SK-N-SH treated with all-trans-retinoic acid at 6 μM for 48 hours (cell line): ENCODE results near the gene CENPM.

Source experiments
- ATAC-seq: fragments of 200-7000 bp; cut with Tn5 transposase; 3 replicates; pipeline ENCODE4 v1.9.1; 2020; ENCODE audit warnings: mild to moderate bottlenecking, moderate library complexity
- BACH2 ChIP-seq: fragments of 250-450 bp; sonication (Bioruptor Pico); IDR thresholded peaks from 2 replicates; pipeline ENCODE4 v1.9.0; 2021; ENCODE audit warnings: mild to moderate bottlenecking, borderline replicate concordance
- CSDC2 ChIP-seq: fragments of 250-450 bp; sonication (Bioruptor Pico); IDR thresholded peaks from 2 replicates; pipeline ENCODE4 v1.5.0; 2020; ENCODE audit warnings: mild to moderate bottlenecking, moderate library complexity
- ESRRG ChIP-seq: fragments of 250-450 bp; sonication (Bioruptor Pico); IDR thresholded peaks from 2 replicates; pipeline ENCODE4 v1.6.1; 2021; ENCODE audit warnings: mild to moderate bottlenecking
- GLIS3 ChIP-seq: fragments of 250-450 bp; sonication (Bioruptor Pico); IDR thresholded peaks from 2 replicates; pipeline ENCODE4 v1.5.0; 2020; ENCODE audit warnings: mild to moderate bottlenecking, moderate library complexity
- ISL1 ChIP-seq: fragments of 250-450 bp; sonication (Bioruptor Pico); IDR thresholded peaks from 2 replicates; pipeline ENCODE4 v2.1.2; 2022; ENCODE audit warnings: mild to moderate bottlenecking, moderate library complexity
- OSR1 ChIP-seq: fragments of 250-450 bp; sonication (Bioruptor Pico); IDR thresholded peaks from 2 replicates; pipeline ENCODE4 v1.8.0; 2022; ENCODE audit warnings: moderate library complexity, mild to moderate bottlenecking, inconsistent platforms
- PPARA ChIP-seq: fragments of 250-450 bp; sonication (Bioruptor Pico); IDR thresholded peaks from 2 replicates; pipeline ENCODE4 v1.5.0; 2020; ENCODE audit warnings: mild to moderate bottlenecking, borderline replicate concordance
- RARB ChIP-seq: fragments of 250-450 bp; sonication (Bioruptor Pico); IDR thresholded peaks from 2 replicates; pipeline ENCODE4 v1.8.0; 2021; ENCODE audit warnings: mild to moderate bottlenecking, moderate library complexity
- SNAI2 ChIP-seq: fragments of 250-450 bp; sonication (Bioruptor Pico); IDR thresholded peaks from 2 replicates; pipeline ENCODE4 v1.5.0; 2020; ENCODE audit warnings: mild to moderate bottlenecking, moderate library complexity
- TCF4 ChIP-seq: fragments of 250-450 bp; sonication (Bioruptor Pico); IDR thresholded peaks from 2 replicates; pipeline ENCODE4 v1.8.0; 2021; ENCODE audit warnings: mild to moderate bottlenecking, moderate library complexity, borderline replicate concordance
- TOX ChIP-seq: fragments of 250-450 bp; sonication (Bioruptor Pico); IDR thresholded peaks from 2 replicates; pipeline ENCODE4 v1.8.0; 2021; ENCODE audit warnings: mild to moderate bottlenecking, moderate library complexity, borderline replicate concordance
- ZC3H10 ChIP-seq: fragments of 250-450 bp; sonication (Bioruptor Pico); IDR thresholded peaks from 2 replicates; pipeline ENCODE4 v1.5.1; 2021; ENCODE audit warnings: mild to moderate bottlenecking, moderate library complexity
- ZFP3 ChIP-seq: fragments of 250-450 bp; sonication (Bioruptor Pico); IDR thresholded peaks from 2 replicates; pipeline ENCODE4 v1.5.0; 2020; ENCODE audit warnings: mild to moderate bottlenecking, moderate library complexity
- ZFP30 ChIP-seq: fragments of 450-650 bp; formaldehyde crosslinking; IDR thresholded peaks from 2 replicates; pipeline ENCODE4 v1.5.0; 2022; ENCODE audit warnings: mild to moderate bottlenecking, moderate library complexity
- ZNF565 ChIP-seq: fragments of 450-650 bp; formaldehyde crosslinking; conservative IDR thresholded peaks from 2 replicates; pipeline ENCODE4 v1.5.0; 2020; ENCODE audit warnings: low read depth, mild to moderate bottlenecking, moderate library complexity
- ZNF70 ChIP-seq: fragments of 450-650 bp; formaldehyde crosslinking; IDR thresholded peaks from 2 replicates; pipeline ENCODE4 v1.5.0; 2020; ENCODE audit warnings: mild to moderate bottlenecking, moderate library complexity
- ZNF8 ChIP-seq: fragments of 450-650 bp; formaldehyde crosslinking; IDR thresholded peaks from 2 replicates; pipeline ENCODE4 v1.5.0; 2020; ENCODE audit warnings: mild to moderate bottlenecking, moderate library complexity
- TF ChIP-seq, protein P1 (sequence below): fragments of 250-450 bp; sonication (Bioruptor Pico); IDR thresholded peaks from 2 replicates; pipeline ENCODE4 v1.5.1; 2020; ENCODE audit warnings: low read depth, mild to moderate bottlenecking, moderate library complexity
- TF ChIP-seq, protein P2 (sequence below): fragments of 250-450 bp; sonication (Bioruptor Pico); IDR thresholded peaks from 2 replicates; pipeline ENCODE4 v1.5.1; 2021; ENCODE audit warnings: mild to moderate bottlenecking, moderate library complexity
- TF ChIP-seq, protein P3 (sequence below): fragments of 250-450 bp; sonication (Bioruptor Pico); IDR thresholded peaks from 2 replicates; pipeline ENCODE4 v1.8.0; 2020; ENCODE audit warnings: mild to moderate bottlenecking, moderate library complexity, borderline replicate concordance
- TF ChIP-seq, protein P4 (sequence below): fragments of 250-450 bp; sonication (Bioruptor Pico); IDR thresholded peaks from 2 replicates; pipeline ENCODE4 v1.8.0; 2021; ENCODE audit warnings: low read depth, mild to moderate bottlenecking, moderate library complexity, borderline replicate concordance
- TF ChIP-seq, protein P5 (sequence below): fragments of 250-450 bp; sonication (Bioruptor Pico); IDR thresholded peaks from 2 replicates; pipeline ENCODE4 v1.5.0; 2020; ENCODE audit warnings: mild to moderate bottlenecking, moderate library complexity

Gene CENPM

DNA sequence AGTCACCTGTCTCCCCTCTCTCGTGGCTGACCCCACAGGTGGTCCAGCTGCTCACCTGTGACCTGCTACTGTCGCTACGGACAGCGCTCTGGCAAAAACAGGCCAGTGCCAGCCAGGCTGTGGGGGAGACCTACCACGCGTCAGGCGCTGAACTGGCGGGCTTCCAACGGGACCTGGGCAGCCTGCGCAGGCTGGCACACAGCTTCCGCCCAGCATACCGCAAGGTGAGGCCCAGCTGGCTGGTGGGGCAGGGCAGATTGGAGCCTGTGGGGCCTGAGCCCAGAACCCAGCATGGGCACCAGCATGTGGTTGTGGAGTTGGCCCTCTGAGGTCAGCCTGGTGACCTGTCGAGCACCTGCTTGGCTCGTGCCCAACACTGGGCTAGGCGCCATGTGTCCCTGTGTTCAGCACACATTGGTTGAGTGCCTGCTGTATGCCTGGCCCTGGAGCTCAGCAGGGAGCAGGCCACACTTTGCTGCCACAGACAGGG is 44.0 kb downstream of the CENPM start:
- TF ChIP-seq ZNF70 (CRISPR knock-in tag) (no peak), RARB (CRISPR knock-in tag) (no peak), BACH2 (no peak), CSDC2 (CRISPR knock-in tag) (no peak), ZNF565 (CRISPR knock-in tag) (no peak), TOX (CRISPR knock-in tag) (no peak), GLIS3 (CRISPR knock-in tag) (no peak)
- TF ChIP-seq, protein P1, sequence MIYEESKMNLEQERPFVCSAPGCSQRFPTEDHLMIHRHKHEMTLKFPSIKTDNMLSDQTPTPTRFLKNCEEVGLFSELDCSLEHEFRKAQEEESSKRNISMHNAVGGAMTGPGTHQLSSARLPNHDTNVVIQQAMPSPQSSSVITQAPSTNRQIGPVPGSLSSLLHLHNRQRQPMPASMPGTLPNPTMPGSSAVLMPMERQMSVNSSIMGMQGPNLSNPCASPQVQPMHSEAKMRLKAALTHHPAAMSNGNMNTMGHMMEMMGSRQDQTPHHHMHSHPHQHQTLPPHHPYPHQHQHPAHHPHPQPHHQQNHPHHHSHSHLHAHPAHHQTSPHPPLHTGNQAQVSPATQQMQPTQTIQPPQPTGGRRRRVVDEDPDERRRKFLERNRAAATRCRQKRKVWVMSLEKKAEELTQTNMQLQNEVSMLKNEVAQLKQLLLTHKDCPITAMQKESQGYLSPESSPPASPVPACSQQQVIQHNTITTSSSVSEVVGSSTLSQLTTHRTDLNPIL, result no peak
- no peak for ATAC-seq

DNA sequence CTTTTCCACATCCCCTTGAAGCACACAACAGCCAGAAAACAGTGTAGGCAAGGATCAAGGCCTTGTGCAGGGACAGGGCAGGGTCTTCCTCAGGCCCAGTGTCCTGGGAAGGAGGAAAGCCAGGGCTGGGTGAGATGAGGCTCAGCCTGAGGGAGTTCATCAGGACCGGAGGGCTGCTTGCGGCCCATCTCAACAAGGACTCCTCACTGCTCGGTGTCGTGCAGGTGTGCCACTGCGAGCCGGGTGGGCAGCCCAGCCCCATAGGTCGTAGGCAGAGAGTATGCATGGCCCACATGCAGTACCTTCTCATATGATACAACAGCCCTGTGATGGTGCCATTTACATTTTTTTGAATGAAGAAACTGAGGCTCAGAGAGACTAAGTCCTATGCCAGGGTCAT is 44.9 kb downstream of the CENPM start:
- TF ChIP-seq ZFP3 (CRISPR knock-in tag), result no peak
- TF ChIP-seq GLIS3 (CRISPR knock-in tag), result no peak
- TF ChIP-seq, protein P2, sequence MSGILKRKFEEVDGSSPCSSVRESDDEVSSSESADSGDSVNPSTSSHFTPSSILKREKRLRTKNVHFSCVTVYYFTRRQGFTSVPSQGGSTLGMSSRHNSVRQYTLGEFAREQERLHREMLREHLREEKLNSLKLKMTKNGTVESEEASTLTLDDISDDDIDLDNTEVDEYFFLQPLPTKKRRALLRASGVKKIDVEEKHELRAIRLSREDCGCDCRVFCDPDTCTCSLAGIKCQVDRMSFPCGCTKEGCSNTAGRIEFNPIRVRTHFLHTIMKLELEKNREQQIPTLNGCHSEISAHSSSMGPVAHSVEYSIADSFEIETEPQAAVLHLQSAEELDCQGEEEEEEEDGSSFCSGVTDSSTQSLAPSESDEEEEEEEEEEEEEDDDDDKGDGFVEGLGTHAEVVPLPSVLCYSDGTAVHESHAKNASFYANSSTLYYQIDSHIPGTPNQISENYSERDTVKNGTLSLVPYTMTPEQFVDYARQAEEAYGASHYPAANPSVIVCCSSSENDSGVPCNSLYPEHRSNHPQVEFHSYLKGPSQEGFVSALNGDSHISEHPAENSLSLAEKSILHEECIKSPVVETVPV (CRISPR knock-in tag), result no peak
- TF ChIP-seq, protein P3, sequence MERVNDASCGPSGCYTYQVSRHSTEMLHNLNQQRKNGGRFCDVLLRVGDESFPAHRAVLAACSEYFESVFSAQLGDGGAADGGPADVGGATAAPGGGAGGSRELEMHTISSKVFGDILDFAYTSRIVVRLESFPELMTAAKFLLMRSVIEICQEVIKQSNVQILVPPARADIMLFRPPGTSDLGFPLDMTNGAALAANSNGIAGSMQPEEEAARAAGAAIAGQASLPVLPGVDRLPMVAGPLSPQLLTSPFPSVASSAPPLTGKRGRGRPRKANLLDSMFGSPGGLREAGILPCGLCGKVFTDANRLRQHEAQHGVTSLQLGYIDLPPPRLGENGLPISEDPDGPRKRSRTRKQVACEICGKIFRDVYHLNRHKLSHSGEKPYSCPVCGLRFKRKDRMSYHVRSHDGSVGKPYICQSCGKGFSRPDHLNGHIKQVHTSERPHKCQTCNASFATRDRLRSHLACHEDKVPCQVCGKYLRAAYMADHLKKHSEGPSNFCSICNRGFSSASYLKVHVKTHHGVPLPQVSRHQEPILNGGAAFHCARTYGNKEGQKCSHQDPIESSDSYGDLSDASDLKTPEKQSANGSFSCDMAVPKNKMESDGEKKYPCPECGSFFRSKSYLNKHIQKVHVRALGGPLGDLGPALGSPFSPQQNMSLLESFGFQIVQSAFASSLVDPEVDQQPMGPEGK, result no peak
- no peak for TF ChIP-seq PPARA (CRISPR knock-in tag)
- TF ChIP-seq, protein P1, result no peak
- no peak for TF ChIP-seq ISL1
- no peak for TF ChIP-seq TCF4
- no peak for TF ChIP-seq TOX (CRISPR knock-in tag)
- no peak for TF ChIP-seq OSR1 (CRISPR knock-in tag)
- TF ChIP-seq ESRRG (CRISPR knock-in tag), result no peak
- TF ChIP-seq ZC3H10 (CRISPR knock-in tag), result no peak
- TF ChIP-seq ZNF8 (CRISPR knock-in tag), result no peak
- TF ChIP-seq, protein P4, sequence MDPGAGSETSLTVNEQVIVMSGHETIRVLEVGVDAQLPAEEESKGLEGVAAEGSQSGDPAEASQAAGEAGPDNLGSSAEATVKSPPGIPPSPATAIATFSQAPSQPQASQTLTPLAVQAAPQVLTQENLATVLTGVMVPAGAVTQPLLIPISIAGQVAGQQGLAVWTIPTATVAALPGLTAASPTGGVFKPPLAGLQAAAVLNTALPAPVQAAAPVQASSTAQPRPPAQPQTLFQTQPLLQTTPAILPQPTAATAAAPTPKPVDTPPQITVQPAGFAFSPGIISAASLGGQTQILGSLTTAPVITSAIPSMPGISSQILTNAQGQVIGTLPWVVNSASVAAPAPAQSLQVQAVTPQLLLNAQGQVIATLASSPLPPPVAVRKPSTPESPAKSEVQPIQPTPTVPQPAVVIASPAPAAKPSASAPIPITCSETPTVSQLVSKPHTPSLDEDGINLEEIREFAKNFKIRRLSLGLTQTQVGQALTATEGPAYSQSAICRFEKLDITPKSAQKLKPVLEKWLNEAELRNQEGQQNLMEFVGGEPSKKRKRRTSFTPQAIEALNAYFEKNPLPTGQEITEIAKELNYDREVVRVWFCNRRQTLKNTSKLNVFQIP (CRISPR knock-in tag), result no peak
- TF ChIP-seq CSDC2 (CRISPR knock-in tag), result no peak
- TF ChIP-seq, protein P5, sequence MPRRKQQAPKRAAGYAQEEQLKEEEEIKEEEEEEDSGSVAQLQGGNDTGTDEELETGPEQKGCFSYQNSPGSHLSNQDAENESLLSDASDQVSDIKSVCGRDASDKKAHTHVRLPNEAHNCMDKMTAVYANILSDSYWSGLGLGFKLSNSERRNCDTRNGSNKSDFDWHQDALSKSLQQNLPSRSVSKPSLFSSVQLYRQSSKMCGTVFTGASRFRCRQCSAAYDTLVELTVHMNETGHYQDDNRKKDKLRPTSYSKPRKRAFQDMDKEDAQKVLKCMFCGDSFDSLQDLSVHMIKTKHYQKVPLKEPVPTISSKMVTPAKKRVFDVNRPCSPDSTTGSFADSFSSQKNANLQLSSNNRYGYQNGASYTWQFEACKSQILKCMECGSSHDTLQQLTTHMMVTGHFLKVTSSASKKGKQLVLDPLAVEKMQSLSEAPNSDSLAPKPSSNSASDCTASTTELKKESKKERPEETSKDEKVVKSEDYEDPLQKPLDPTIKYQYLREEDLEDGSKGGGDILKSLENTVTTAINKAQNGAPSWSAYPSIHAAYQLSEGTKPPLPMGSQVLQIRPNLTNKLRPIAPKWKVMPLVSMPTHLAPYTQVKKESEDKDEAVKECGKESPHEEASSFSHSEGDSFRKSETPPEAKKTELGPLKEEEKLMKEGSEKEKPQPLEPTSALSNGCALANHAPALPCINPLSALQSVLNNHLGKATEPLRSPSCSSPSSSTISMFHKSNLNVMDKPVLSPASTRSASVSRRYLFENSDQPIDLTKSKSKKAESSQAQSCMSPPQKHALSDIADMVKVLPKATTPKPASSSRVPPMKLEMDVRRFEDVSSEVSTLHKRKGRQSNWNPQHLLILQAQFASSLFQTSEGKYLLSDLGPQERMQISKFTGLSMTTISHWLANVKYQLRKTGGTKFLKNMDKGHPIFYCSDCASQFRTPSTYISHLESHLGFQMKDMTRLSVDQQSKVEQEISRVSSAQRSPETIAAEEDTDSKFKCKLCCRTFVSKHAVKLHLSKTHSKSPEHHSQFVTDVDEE (CRISPR knock-in tag), result no peak
- no peak for ATAC-seq

DNA sequence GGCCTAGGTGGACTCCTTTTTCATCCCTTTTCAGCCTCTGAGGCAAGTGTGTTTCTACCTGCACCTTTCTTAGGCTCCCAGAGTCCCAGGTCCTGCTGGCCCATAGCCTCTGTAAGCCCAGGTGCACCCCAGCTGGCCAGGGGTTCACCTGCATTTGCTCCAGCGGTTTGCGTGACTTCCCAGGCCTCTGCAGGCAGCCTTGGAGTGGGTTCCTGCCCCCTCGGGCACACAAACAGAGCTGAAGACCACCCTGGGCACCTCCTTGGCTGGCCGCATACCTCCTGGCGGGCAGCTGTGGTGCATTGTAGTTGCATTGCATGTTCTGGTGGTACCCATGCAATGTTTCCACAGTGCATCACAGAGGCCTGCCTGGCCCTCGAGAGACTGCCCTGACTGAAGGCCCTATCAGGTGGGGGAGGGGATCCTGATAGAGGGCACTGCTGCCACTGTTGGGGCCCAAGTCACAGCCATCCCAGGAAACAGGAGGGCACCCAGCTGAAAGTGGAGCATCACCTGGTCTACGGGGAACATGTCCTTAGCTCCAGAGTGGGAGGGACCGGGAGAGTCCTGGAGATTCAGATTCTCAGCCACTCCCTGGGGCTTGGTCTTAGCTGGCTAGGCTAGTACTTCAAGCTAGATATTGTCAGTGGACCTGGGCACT is 46.2 kb downstream of the CENPM start:
- no peak for TF ChIP-seq GLIS3 (CRISPR knock-in tag)
- no peak for TF ChIP-seq ZNF565 (CRISPR knock-in tag)
- TF ChIP-seq, protein P4 (CRISPR knock-in tag), result no peak
- TF ChIP-seq ZFP30 (CRISPR knock-in tag), result no peak
- TF ChIP-seq ESRRG (CRISPR knock-in tag), result no peak
- no peak for TF ChIP-seq ISL1
- no peak for TF ChIP-seq SNAI2 (CRISPR knock-in tag)
- no peak for TF ChIP-seq TOX (CRISPR knock-in tag)
- TF ChIP-seq RARB (CRISPR knock-in tag), result no peak
- TF ChIP-seq CSDC2 (CRISPR knock-in tag), result no peak
- ATAC-seq, result no peak
